HL-60 (cell line): ENCODE results near the gene CARD18.
"Not testable (repeated sequence)": the region's sequence is repeated elsewhere in the genome, so short reads cannot be mapped to it uniquely, and the experiment has no call there.

Source experiments
- DNase-seq, 2 experiments: peaks; one replicate each; pipeline ENCODE4 v3.0.0-alpha.2; 2010 to 2020; ENCODE audit warnings: low read depth in 1 of 2, low spot score in 1 of 2
- H3K27ac ChIP-seq: fragments of 250-450 bp; sonication (Bioruptor Pico); replicated peaks from 2 replicates; pipeline ENCODE4 v1.5.1; 2020; ENCODE audit warnings: mild to moderate bottlenecking, moderate library complexity
- H3K27me3 ChIP-seq: fragments of 250-450 bp; sonication (Bioruptor Pico); 2 replicates; pipeline ENCODE4 v1.5.1; 2021; ENCODE audit warnings: mild to moderate bottlenecking, moderate library complexity; ENCODE audit not compliant: insufficient read depth, poor library complexity, severe bottlenecking
- H3K4me3 ChIP-seq: replicated peaks from 2 replicates; pipeline ENCODE4 v1.5.1; 2011; ENCODE audit warnings: mild to moderate bottlenecking, control low read depth, low read length; ENCODE audit not compliant: insufficient read depth
- GABPA ChIP-seq: IDR thresholded peaks from 2 replicates; pipeline ENCODE4 v1.6.1; 2012; ENCODE audit warnings: low read depth
- POLR2AphosphoS5 ChIP-seq: IDR thresholded peaks from 2 replicates; pipeline ENCODE4 v1.6.1; 2012; ENCODE audit warnings: low read depth
- SPI1 ChIP-seq: IDR thresholded peaks from 2 replicates; pipeline ENCODE4 v1.6.1; 2012; ENCODE audit warnings: low read depth, mild to moderate bottlenecking, borderline replicate concordance
- TF ChIP-seq, protein P1 (sequence below): IDR thresholded peaks from one replicate; pipeline ENCODE4 v1.5.1; 2011; ENCODE audit warnings: low read length, control low read depth, inconsistent platforms; ENCODE audit not compliant: insufficient read depth
- TF ChIP-seq, protein P2 (sequence below): IDR thresholded peaks from 2 replicates; pipeline ENCODE4 v1.6.1; 2012; ENCODE audit warnings: low read depth; ENCODE audit not compliant: insufficient replicate concordance

Gene CARD18

DNA sequence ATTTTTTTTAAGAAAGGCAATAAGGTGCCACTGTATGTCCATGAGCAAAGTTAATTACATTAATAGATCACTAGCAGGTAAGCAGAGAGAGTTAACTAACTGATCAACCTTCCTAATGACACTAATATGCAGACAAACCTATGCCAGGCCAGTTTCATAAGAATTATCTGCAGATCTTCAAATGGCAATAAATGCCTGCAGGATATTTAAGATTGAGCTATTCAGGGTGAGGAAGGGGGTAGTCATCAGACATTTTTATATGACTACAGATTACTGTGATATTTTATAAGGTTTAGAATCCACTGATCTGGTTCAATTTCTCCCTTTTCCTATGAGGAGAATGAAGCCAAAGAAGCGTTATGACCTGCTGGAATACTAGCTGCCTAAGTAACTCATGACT is 30.2 kb downstream of the CARD18 start:
- no peak for DNase-seq
- Histone ChIP-seq H3K27me3 (no peaks in the 10 kb centered on the region), H3K27ac (no peak overlapping the region), H3K4me3 (no peak overlapping the region)
- TF ChIP-seq, protein P1, sequence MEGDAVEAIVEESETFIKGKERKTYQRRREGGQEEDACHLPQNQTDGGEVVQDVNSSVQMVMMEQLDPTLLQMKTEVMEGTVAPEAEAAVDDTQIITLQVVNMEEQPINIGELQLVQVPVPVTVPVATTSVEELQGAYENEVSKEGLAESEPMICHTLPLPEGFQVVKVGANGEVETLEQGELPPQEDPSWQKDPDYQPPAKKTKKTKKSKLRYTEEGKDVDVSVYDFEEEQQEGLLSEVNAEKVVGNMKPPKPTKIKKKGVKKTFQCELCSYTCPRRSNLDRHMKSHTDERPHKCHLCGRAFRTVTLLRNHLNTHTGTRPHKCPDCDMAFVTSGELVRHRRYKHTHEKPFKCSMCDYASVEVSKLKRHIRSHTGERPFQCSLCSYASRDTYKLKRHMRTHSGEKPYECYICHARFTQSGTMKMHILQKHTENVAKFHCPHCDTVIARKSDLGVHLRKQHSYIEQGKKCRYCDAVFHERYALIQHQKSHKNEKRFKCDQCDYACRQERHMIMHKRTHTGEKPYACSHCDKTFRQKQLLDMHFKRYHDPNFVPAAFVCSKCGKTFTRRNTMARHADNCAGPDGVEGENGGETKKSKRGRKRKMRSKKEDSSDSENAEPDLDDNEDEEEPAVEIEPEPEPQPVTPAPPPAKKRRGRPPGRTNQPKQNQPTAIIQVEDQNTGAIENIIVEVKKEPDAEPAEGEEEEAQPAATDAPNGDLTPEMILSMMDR, result no peak
- TF ChIP-seq SPI1, result no peak
- TF ChIP-seq, protein P2, sequence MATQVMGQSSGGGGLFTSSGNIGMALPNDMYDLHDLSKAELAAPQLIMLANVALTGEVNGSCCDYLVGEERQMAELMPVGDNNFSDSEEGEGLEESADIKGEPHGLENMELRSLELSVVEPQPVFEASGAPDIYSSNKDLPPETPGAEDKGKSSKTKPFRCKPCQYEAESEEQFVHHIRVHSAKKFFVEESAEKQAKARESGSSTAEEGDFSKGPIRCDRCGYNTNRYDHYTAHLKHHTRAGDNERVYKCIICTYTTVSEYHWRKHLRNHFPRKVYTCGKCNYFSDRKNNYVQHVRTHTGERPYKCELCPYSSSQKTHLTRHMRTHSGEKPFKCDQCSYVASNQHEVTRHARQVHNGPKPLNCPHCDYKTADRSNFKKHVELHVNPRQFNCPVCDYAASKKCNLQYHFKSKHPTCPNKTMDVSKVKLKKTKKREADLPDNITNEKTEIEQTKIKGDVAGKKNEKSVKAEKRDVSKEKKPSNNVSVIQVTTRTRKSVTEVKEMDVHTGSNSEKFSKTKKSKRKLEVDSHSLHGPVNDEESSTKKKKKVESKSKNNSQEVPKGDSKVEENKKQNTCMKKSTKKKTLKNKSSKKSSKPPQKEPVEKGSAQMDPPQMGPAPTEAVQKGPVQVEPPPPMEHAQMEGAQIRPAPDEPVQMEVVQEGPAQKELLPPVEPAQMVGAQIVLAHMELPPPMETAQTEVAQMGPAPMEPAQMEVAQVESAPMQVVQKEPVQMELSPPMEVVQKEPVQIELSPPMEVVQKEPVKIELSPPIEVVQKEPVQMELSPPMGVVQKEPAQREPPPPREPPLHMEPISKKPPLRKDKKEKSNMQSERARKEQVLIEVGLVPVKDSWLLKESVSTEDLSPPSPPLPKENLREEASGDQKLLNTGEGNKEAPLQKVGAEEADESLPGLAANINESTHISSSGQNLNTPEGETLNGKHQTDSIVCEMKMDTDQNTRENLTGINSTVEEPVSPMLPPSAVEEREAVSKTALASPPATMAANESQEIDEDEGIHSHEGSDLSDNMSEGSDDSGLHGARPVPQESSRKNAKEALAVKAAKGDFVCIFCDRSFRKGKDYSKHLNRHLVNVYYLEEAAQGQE, result no peak
- TF ChIP-seq GABPA, result no peak
- no peak for TF ChIP-seq POLR2AphosphoS5

DNA sequence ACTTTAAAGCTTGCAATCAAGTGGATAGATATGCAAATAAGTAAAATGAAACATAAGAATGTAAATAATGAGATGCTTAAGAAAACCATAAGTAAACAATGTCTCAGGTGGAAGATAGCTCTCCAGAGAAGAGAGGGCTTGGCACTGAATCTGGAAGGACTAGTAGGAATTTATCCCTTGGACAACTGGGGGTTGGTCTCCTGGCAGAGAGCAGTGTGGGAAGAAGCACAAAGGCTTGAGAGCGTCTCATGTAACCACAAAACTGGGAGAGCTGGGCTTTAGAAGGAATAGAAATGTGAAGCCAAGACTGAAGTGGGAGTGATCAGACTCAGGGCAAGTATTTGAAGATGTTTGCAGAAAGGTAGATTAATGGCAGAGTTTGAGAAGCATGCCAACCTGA is 31.3 kb downstream of the CARD18 start:
- no peak for DNase-seq
- no peak overlapping the region for H3K4me3 ChIP-seq
- no peaks in the 10 kb centered on the region for H3K27me3 ChIP-seq
- TF ChIP-seq GABPA (no peak), SPI1 (no peak), POLR2AphosphoS5 (no peak)
- TF ChIP-seq, protein P2, result no peak
- TF ChIP-seq, protein P1, result no peak
- no peak overlapping the region for H3K27ac ChIP-seq

DNA sequence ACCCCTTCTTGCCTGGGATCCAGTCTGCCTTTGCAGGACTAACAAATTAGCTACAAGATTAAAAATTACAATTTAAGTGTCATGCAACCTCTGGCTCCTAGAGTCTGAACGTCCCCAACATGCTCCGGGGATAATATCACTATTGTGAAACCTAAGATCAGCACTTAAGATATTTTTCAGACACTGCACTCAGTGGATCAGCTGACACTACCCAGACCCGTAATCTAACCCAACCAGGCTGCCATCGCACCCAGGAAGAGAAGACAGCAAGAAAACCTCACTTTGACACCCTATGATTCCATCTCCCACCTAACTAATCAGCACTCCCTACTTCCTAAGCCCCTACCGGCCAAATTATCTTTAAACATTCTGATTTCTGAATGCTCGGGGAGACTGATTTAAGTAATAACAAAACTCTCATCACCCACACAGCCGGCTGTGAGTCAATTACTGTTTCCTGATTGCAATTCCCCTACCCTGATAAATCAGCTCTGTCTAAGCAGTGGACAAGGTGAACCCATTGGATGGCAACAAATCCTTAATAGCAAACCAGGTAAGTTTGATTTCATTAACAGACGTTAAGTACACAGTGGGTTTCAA is 32.2 kb downstream of the CARD18 start:
- DNase-seq, H3K27ac ChIP-seq, H3K4me3 ChIP-seq, H3K27me3 ChIP-seq: not testable (repeated sequence)

DNA sequence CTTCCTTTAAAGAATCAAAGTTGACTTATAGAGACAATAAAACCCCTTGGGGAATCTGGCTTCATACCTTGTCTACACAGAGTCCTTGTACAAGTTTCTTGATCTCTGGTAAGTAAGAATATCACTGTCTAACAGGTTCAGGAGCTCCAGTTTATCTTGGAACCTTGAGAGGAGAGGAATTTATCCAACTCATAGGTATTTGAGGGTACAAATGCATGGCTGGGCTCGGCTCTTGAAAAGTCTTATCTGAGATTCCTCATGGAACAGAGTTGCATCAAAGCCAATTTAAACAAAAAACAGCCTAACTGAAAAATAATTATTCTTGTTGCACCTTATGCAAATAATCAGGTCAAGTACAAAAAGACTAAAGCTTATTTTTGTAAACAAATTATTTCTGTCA is 33.4 kb downstream of the CARD18 start:
- H3K27me3 ChIP-seq, result no peaks in the 10 kb centered on the region
- no peak overlapping the region for H3K4me3 ChIP-seq
- no peak for TF ChIP-seq POLR2AphosphoS5
- TF ChIP-seq, protein P1, result no peak
- TF ChIP-seq GABPA, result no peak
- TF ChIP-seq SPI1, result no peak
- TF ChIP-seq, protein P2, result no peak
- no peak for DNase-seq
- H3K27ac ChIP-seq, result no peak overlapping the region
